ENCODE data around the gene AKT1.

Gene AKT1

GRCh38 chr14:104721505-104722431 lies 73.8 kb downstream of the AKT1 start:
- Histone ChIP-seq H3K36me3 (ENCODE audit: control insufficient read depth, low read length) (no peaks in the 10 kb centered on the region), H3F3A (ENCODE audit: control insufficient read depth, insufficient read depth) (no peaks in the 10 kb centered on the region), H3K27ac (ENCODE audit: low read depth, low read length) (no peak overlapping the region), H4K20me1 (ENCODE audit: control insufficient read depth, insufficient read depth, low read depth, low read length) (no peaks in the 10 kb centered on the region), H3K4me1 (ENCODE audit: control insufficient read depth, low read length) (peaks cover 11% of the 10 kb centered on the region), H3K9me2 (replicated peaks; ENCODE audit: control insufficient read depth, low read length) (no peaks in the 10 kb centered on the region), H3K79me2 (ENCODE audit: control insufficient read depth, low read length) (no peaks in the 10 kb centered on the region), H3K4me2 (ENCODE audit: low read length) (no peak overlapping the region), H3K4me3 (ENCODE audit: low read length) (no peak overlapping the region), H3K27me3 (ENCODE audit: control insufficient read depth, low read length) (peaks cover 15% of the 10 kb centered on the region), H3K9me3 (ENCODE audit: control insufficient read depth, insufficient read depth, low read length) (no peaks in the 10 kb centered on the region)
- TF ChIP-seq CTCF (IDR thresholded peaks at IDR 0.05; ENCODE audit: low read depth, low read length, poor library complexity, severe bottlenecking), result no peak
- TF ChIP-seq EZH2phosphoT487 (IDR thresholded peaks at IDR 0.05; ENCODE audit: borderline replicate concordance, low read length), result no peak

All from DOHH2 (cell line).